Neural crest cell (in vitro differentiated cells): Measurements from ENCODE around the gene NR2F1. TPM values are rescaled to one million over a fixed set of nuclear protein-coding genes. Genes with fewer than 3 reads are reported as not detected.

Experiments used
- DNase-seq: peaks from one replicate; pipeline ENCODE4 v3.0.0; 2021; ENCODE audit warnings: low read depth, mixed read lengths, low spot score
- H3K27ac Mint-ChIP-seq: one replicate; pipeline ENCODE4 v1.8.0; 2021; ENCODE audit warnings: mild to moderate bottlenecking, mixed read lengths; ENCODE audit not compliant: unreplicated experiment
- H3K27me3 Mint-ChIP-seq: 2 replicates; pipeline ENCODE4 v1.8.0; 2021; ENCODE audit warnings: low read depth, mild to moderate bottlenecking, mixed read lengths
- H3K36me3 Mint-ChIP-seq: 2 replicates; pipeline ENCODE4 v1.8.0; 2021; ENCODE audit warnings: low read depth, mild to moderate bottlenecking, mixed read lengths
- H3K4me1 Mint-ChIP-seq: 2 replicates; pipeline ENCODE4 v1.8.0; 2021; ENCODE audit warnings: mixed read lengths
- H3K4me3 Mint-ChIP-seq: one replicate; pipeline ENCODE4 v1.8.0; 2021; ENCODE audit warnings: mild to moderate bottlenecking, mixed read lengths
- H3K9me3 Mint-ChIP-seq: 2 replicates; pipeline ENCODE4 v1.8.0; 2021; ENCODE audit warnings: mixed read lengths
- CTCF ChIP-seq: fragments of 200-600 bp; sonication (generic); conservative IDR thresholded peaks from 2 replicates; pipeline ENCODE4 v1.5.0; 2021; ENCODE audit warnings: antibody characterized with exemption, mild to moderate bottlenecking
- total RNA-seq: library from RNA; stranded (reverse); gene quantifications from 2 replicates; pipeline ENCODE4 v1.2.1, GENCODE V29; 2021

NR2F1 gene
- total RNA-seq, 1 donor from 2014 or later, result 411 TPM

- Mint-ChIP-seq H3K9me3 (no peaks in the 10 kb centered on the region), H3K27me3 (peaks cover 24% of the 10 kb centered on the region), H3K4me3 (peak overlapping the region; percentile 87), H3K4me1 (peaks cover 86% of the 10 kb centered on the region), H3K27ac (peak overlapping the region; percentile 70), H3K36me3 (peaks cover 15% of the 10 kb centered on the region)
- no peak for DNase-seq
- TF ChIP-seq CTCF, result no peak
Measured at GRCh38 chr5:93572608-93573353, 10.2 kb upstream of the NR2F1 start.

- H3K4me1 Mint-ChIP-seq, result peaks cover 91% of the 10 kb centered on the region
- DNase-seq, result no peak
- H3K27me3 Mint-ChIP-seq, result peaks cover 24% of the 10 kb centered on the region
- H3K27ac Mint-ChIP-seq, result peak overlapping the region; percentile 74
- H3K4me3 Mint-ChIP-seq, result peak overlapping the region; percentile 87
- no peaks in the 10 kb centered on the region for H3K9me3 Mint-ChIP-seq
- peaks cover 14% of the 10 kb centered on the region for H3K36me3 Mint-ChIP-seq
- no peak for TF ChIP-seq CTCF
Measured at GRCh38 chr5:93573354-93574351, 9.4 kb upstream of the NR2F1 start.

GRCh38 chr5:93574491-93575305, 8.3 kb upstream of the NR2F1 start:
- Mint-ChIP-seq H3K27me3 (peaks cover 21% of the 10 kb centered on the region), H3K4me3 (peak overlapping the region; percentile 87), H3K36me3 (peaks cover 10% of the 10 kb centered on the region), H3K4me1 (peaks cover 81% of the 10 kb centered on the region), H3K27ac (peak overlapping the region; percentile 74), H3K9me3 (no peaks in the 10 kb centered on the region)
- no peak for DNase-seq
- no peak for TF ChIP-seq CTCF

- no peak for DNase-seq
- H3K27me3 Mint-ChIP-seq, result peaks cover 21% of the 10 kb centered on the region
- H3K4me1 Mint-ChIP-seq, result peaks cover 76% of the 10 kb centered on the region
- H3K4me3 Mint-ChIP-seq, result peak overlapping the region; percentile 87
- peak overlapping the region; percentile 45 for H3K27ac Mint-ChIP-seq
- H3K9me3 Mint-ChIP-seq, result no peaks in the 10 kb centered on the region
- peaks cover 6% of the 10 kb centered on the region for H3K36me3 Mint-ChIP-seq
- TF ChIP-seq CTCF, result no peak
Measured at GRCh38 chr5:93575461-93576414, 7.3 kb upstream of the NR2F1 start.
